HCT116 (cell line): ENCODE measurements around the gene OTOG.

Source experiments
- EZH2 ChIP-seq: fragments of 200-600 bp; sonication (generic); IDR thresholded peaks from 2 replicates; pipeline ENCODE4 v1.6.1; 2017; ENCODE audit warnings: antibody characterized with exemption, mixed run types
- POLR2A ChIP-seq: IDR thresholded peaks from 2 replicates; pipeline ENCODE4 v1.7.0; 2011; ENCODE audit warnings: borderline replicate concordance; ENCODE audit not compliant: insufficient read depth, insufficient read length; ENCODE audit errors: extremely low read depth
- RAD21 ChIP-seq: IDR thresholded peaks from 2 replicates; pipeline ENCODE4 v1.6.1; 2012; ENCODE audit warnings: low read depth, mild to moderate bottlenecking
- TF ChIP-seq, protein P1 (sequence below), 3 experiments: fragments of 200-600 bp in 1 of 3; sonication (generic) in 1 of 3; IDR thresholded peaks in 2 of 3; conservative IDR thresholded peaks in 1 of 3; 2 replicates each; pipeline ENCODE4 v1.5.1; 2012 to 2017; ENCODE audit warnings: low read depth in 2 of 3, low read length in 2 of 3, antibody characterized with exemption in 1 of 3, borderline replicate concordance in 1 of 3, control low read depth in 1 of 3, mild to moderate bottlenecking in 1 of 3, mixed read lengths in 1 of 3, mixed run types in 1 of 3, moderate library complexity in 1 of 3; ENCODE audit not compliant: insufficient read depth in 1 of 3
- TF ChIP-seq, protein P2 (sequence below): IDR thresholded peaks from 2 replicates; pipeline ENCODE4 v1.6.1; 2012

DNA sequence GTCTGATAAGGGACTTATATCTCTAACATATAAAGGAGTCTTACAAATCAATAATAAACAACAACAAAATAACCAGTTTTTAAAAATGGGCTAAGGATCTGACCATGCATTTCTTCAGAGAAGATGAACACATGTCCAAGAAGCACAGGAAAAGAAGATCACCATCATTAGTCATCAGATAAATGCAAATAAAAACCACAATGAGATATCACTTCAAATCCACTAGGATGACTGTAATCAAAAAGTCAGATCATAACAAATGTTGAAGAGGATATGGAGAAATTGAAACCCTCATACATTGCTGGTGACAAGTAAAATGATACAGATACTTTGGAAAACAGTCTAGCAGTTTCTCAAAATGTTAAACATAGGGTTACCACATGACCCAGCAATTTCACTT, 111.2 kb downstream of the OTOG start:
- TF ChIP-seq RAD21 (no peak), POLR2A (no peak), EZH2 (no peak)
- TF ChIP-seq, protein P1, sequence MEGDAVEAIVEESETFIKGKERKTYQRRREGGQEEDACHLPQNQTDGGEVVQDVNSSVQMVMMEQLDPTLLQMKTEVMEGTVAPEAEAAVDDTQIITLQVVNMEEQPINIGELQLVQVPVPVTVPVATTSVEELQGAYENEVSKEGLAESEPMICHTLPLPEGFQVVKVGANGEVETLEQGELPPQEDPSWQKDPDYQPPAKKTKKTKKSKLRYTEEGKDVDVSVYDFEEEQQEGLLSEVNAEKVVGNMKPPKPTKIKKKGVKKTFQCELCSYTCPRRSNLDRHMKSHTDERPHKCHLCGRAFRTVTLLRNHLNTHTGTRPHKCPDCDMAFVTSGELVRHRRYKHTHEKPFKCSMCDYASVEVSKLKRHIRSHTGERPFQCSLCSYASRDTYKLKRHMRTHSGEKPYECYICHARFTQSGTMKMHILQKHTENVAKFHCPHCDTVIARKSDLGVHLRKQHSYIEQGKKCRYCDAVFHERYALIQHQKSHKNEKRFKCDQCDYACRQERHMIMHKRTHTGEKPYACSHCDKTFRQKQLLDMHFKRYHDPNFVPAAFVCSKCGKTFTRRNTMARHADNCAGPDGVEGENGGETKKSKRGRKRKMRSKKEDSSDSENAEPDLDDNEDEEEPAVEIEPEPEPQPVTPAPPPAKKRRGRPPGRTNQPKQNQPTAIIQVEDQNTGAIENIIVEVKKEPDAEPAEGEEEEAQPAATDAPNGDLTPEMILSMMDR (IDR thresholded peaks at IDR 0.05 in 2 of 3, conservative IDR thresholded peaks at IDR 0.05 in 1 of 3; ENCODE audit: borderline replicate concordance in 1 of 3, insufficient read depth in 1 of 3, low read depth in 2 of 3, low read length in 2 of 3) = no peak
- TF ChIP-seq, protein P2, sequence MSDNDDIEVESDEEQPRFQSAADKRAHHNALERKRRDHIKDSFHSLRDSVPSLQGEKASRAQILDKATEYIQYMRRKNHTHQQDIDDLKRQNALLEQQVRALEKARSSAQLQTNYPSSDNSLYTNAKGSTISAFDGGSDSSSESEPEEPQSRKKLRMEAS = no peak
